HCT116 (cell line): ENCODE measurements around the gene BLTP3B. TPM values are rescaled to one million over a fixed set of nuclear protein-coding genes. Genes with fewer than 3 reads are reported as not detected.

Source experiments
- ATAC-seq: fragments of 200-7000 bp; cut with Tn5 transposase; 2 replicates; pipeline ENCODE4 v1.9.1; 2020; ENCODE audit warnings: mild to moderate bottlenecking, moderate library complexity
- BruUV-seq: library from RNA; stranded (reverse); fragments of 400-500 nt; replicated peaks from 2 replicates; lab custom pipeline; 2021; lab: Mats Ljungman, UMichigan
- CTCF ChIA-PET: fragments of 300-600 bp; sonication (Branson Sonifier 250); formaldehyde crosslinking; loops from one replicate; lab custom pipeline; 2021; ENCODE audit warnings: antibody characterized with exemption; lab: Charles Lee
- POLR2A ChIA-PET: fragments of 300-600, 350-600 bp; sonication (Branson Sonifier 250); formaldehyde crosslinking; loops from one replicate; lab custom pipeline; 2021; ENCODE audit warnings: antibody characterized with exemption; lab: Charles Lee
- RAD21 ChIA-PET, 2 experiments: fragments of 300-600 bp; sonication (Branson Sonifier 250); formaldehyde crosslinking; loops; one replicate each; lab custom pipeline; 2023; ENCODE audit warnings: low total read pairs in 2 of 2; ENCODE audit not compliant: uncharacterized antibody in 2 of 2, unreplicated experiment in 2 of 2, low non-redundant PET in 1 of 2; lab: Charles Lee
- DNase-seq: peaks from one replicate; pipeline ENCODE4 v3.0.0-alpha.2; 2010; ENCODE audit warnings: low read depth, low spot score
- H2AFZ ChIP-seq: fragments of 200-600 bp; shearing (Covaris generic), sonication (generic); 2 replicates; pipeline ENCODE4 v1.6.1; 2017; ENCODE audit warnings: low read depth, mixed run types, mixed read lengths, antibody characterized with exemption, low read length; ENCODE audit not compliant: poor library complexity, severe bottlenecking
- H3K27ac ChIP-seq: 2 replicates; pipeline ENCODE4 v1.5.1; 2012; ENCODE audit warnings: low read depth, low read length
- H3K27me3 ChIP-seq: fragments of 200-600 bp; sonication (generic); 2 replicates; pipeline ENCODE4 v1.6.1; 2016; ENCODE audit warnings: mixed run types, low read length, mixed read lengths; ENCODE audit not compliant: insufficient read depth
- H3K36me3 ChIP-seq, 2 experiments: fragments of 200-500 bp in 1 of 2; fragments of 200-600 bp in 1 of 2; sonication (Bioruptor generic) in 1 of 2; sonication (generic) in 1 of 2; 2 replicates each; pipeline versions ENCODE4 v1.5.1 to v1.6.1; 2014 to 2016; ENCODE audit warnings: low read length in 2 of 2, inconsistent platforms in 1 of 2, mixed read lengths in 1 of 2, mixed run types in 1 of 2; ENCODE audit not compliant: insufficient read depth in 2 of 2, control insufficient read depth in 1 of 2
- H3K4me1 ChIP-seq, 2 experiments: fragments of 200-600 bp in 1 of 2; sonication (generic) in 1 of 2; 2 replicates each; pipeline versions ENCODE4 v1.5.1 to v1.6.1; 2012 to 2017; ENCODE audit warnings: low read length in 2 of 2, inconsistent platforms in 1 of 2, mild to moderate bottlenecking in 1 of 2, mixed read lengths in 1 of 2, mixed run types in 1 of 2, moderate library complexity in 1 of 2; ENCODE audit not compliant: insufficient read depth in 2 of 2, control insufficient read depth in 1 of 2
- H3K4me2 ChIP-seq: fragments of 200-600 bp; sonication (generic); 2 replicates; pipeline ENCODE4 v1.6.1; 2017; ENCODE audit warnings: mixed run types, low read length, mixed read lengths
- H3K4me3 ChIP-seq, 2 experiments: fragments of 200-600 bp in 1 of 2; sonication (generic) in 1 of 2; replicated peaks in 1 of 2; 2 replicates each; pipeline ENCODE4 v1.5.1; 2011 to 2016; ENCODE audit warnings: low read length in 2 of 2, control low read depth in 1 of 2, low read depth in 1 of 2, mild to moderate bottlenecking in 1 of 2, mixed read lengths in 1 of 2, mixed run types in 1 of 2
- H3K79me2 ChIP-seq: fragments of 200-600 bp; sonication (generic); 2 replicates; pipeline ENCODE4 v1.6.1; 2017; ENCODE audit warnings: mild to moderate bottlenecking, mixed run types, low read length, moderate library complexity, mixed read lengths; ENCODE audit not compliant: insufficient read depth
- H3K9ac ChIP-seq: fragments of 200-600 bp; sonication (generic); 2 replicates; pipeline ENCODE4 v1.6.1; 2016; ENCODE audit warnings: low read length, mixed read lengths
- H3K9me2 ChIP-seq: fragments of 200-600 bp; sonication (generic), shearing (Covaris generic); 2 replicates; pipeline ENCODE4 v1.6.1; 2017; ENCODE audit warnings: mixed run types, mild to moderate bottlenecking, moderate library complexity; ENCODE audit not compliant: insufficient read depth
- H3K9me3 ChIP-seq, 2 experiments: fragments of 200-500 bp in 1 of 2; fragments of 200-600 bp in 1 of 2; sonication (Bioruptor generic) in 1 of 2; sonication (generic) in 1 of 2; 2 replicates each; pipeline ENCODE4 v1.6.1; 2014 to 2017; ENCODE audit warnings: low read length in 2 of 2, mixed read lengths in 2 of 2, inconsistent platforms in 1 of 2, low read depth in 1 of 2, mild to moderate bottlenecking in 1 of 2, mixed run types in 1 of 2, moderate library complexity in 1 of 2; ENCODE audit not compliant: control insufficient read depth in 1 of 2, insufficient read depth in 1 of 2
- H4K20me1 ChIP-seq: fragments of 200-600 bp; sonication (generic), shearing (Covaris generic); 2 replicates; pipeline ENCODE4 v1.6.1; 2017; ENCODE audit warnings: mixed run types, mild to moderate bottlenecking, moderate library complexity; ENCODE audit not compliant: insufficient read depth
- CEBPB ChIP-seq: IDR thresholded peaks from 2 replicates; pipeline ENCODE4 v1.6.1; 2012; ENCODE audit warnings: low read depth
- EGR1 ChIP-seq: IDR thresholded peaks from 2 replicates; pipeline ENCODE4 v1.6.1; 2012; ENCODE audit warnings: low read depth
- ELF1 ChIP-seq: IDR thresholded peaks from 2 replicates; pipeline ENCODE4 v1.6.1; 2012; ENCODE audit warnings: low read depth, borderline replicate concordance
- EZH2 ChIP-seq: fragments of 200-600 bp; sonication (generic); IDR thresholded peaks from 2 replicates; pipeline ENCODE4 v1.6.1; 2017; ENCODE audit warnings: antibody characterized with exemption, mixed run types
- EZH2phosphoT487 ChIP-seq: fragments of 200-600 bp; IDR thresholded peaks from 2 replicates; pipeline ENCODE4 v1.6.1; 2018; ENCODE audit warnings: antibody characterized with exemption, borderline replicate concordance
- FOSL1 ChIP-seq: IDR thresholded peaks from 2 replicates; pipeline ENCODE4 v1.6.1; 2012; ENCODE audit warnings: low read depth
- JUND ChIP-seq: IDR thresholded peaks from 2 replicates; pipeline ENCODE4 v1.6.1; 2012
- POLR2AphosphoS5 ChIP-seq: IDR thresholded peaks from 2 replicates; pipeline ENCODE4 v1.6.1; 2011; ENCODE audit warnings: mild to moderate bottlenecking, low read depth, low read length, moderate library complexity
- RAD21 ChIP-seq: IDR thresholded peaks from 2 replicates; pipeline ENCODE4 v1.6.1; 2012; ENCODE audit warnings: low read depth, mild to moderate bottlenecking
- SIN3A ChIP-seq: IDR thresholded peaks from 2 replicates; pipeline ENCODE4 v1.6.1; 2012; ENCODE audit warnings: low read depth
- SP1 ChIP-seq: IDR thresholded peaks from 2 replicates; pipeline ENCODE4 v1.6.1; 2012; ENCODE audit warnings: low read depth
- SRF ChIP-seq: IDR thresholded peaks from 2 replicates; pipeline ENCODE4 v1.6.1; 2012; ENCODE audit warnings: low read depth
- TCF7L2 ChIP-seq: IDR thresholded peaks from 2 replicates; pipeline ENCODE4 v1.7.0; 2011; ENCODE audit warnings: borderline replicate concordance, inconsistent platforms; ENCODE audit not compliant: insufficient read depth, insufficient read length; ENCODE audit errors: extremely low read depth
- YY1 ChIP-seq: IDR thresholded peaks from 2 replicates; pipeline ENCODE4 v1.6.1; 2011; ENCODE audit warnings: low read length, low read depth, moderate library complexity, mild to moderate bottlenecking; ENCODE audit not compliant: insufficient replicate concordance; ENCODE audit errors: extremely low read depth
- ZFX ChIP-seq: fragments of 450-650 bp; IDR thresholded peaks from 2 replicates; pipeline ENCODE4 v1.6.1; 2017
- ZNF274 ChIP-seq: fragments of 200-500 bp; sonication (Bioruptor generic); IDR thresholded peaks from 2 replicates; pipeline ENCODE4 v1.6.1; 2014; ENCODE audit warnings: mild to moderate bottlenecking, low read depth, low read length, inconsistent platforms
- intact Hi-C: fragments of 100-400 bp; cut with micrococcal nuclease; formaldehyde crosslinking; loops from 2 replicates; pipeline ENCODE4 v1.10.0; 2022
- total RNA-seq: library from RNA; stranded (reverse); gene quantifications from one replicate; pipeline ENCODE4 v1.2.1, GENCODE V29; 2021; ENCODE audit not compliant: unreplicated experiment
- TF ChIP-seq, protein P1 (sequence below), 3 experiments: fragments of 200-600 bp in 1 of 3; sonication (generic) in 1 of 3; IDR thresholded peaks in 2 of 3; conservative IDR thresholded peaks in 1 of 3; 2 replicates each; pipeline ENCODE4 v1.5.1; 2012 to 2017; ENCODE audit warnings: low read depth in 2 of 3, low read length in 2 of 3, antibody characterized with exemption in 1 of 3, borderline replicate concordance in 1 of 3, control low read depth in 1 of 3, mild to moderate bottlenecking in 1 of 3, mixed read lengths in 1 of 3, mixed run types in 1 of 3, moderate library complexity in 1 of 3; ENCODE audit not compliant: insufficient read depth in 1 of 3
- TF ChIP-seq, protein P2 (sequence below): IDR thresholded peaks from 2 replicates; pipeline ENCODE4 v1.6.1; 2012
- TF ChIP-seq, protein P3 (sequence below): IDR thresholded peaks from 2 replicates; pipeline ENCODE4 v1.6.1; 2012; ENCODE audit warnings: low read depth
- TF ChIP-seq, protein P4 (sequence below): IDR thresholded peaks from 2 replicates; pipeline ENCODE4 v1.6.1; 2011; ENCODE audit warnings: mild to moderate bottlenecking, low read length, moderate library complexity; ENCODE audit not compliant: insufficient replicate concordance; ENCODE audit errors: extremely low read depth

Gene BLTP3B
- total RNA-seq, 1 experiment from 2014 or later, result 24.5 TPM

DNA sequence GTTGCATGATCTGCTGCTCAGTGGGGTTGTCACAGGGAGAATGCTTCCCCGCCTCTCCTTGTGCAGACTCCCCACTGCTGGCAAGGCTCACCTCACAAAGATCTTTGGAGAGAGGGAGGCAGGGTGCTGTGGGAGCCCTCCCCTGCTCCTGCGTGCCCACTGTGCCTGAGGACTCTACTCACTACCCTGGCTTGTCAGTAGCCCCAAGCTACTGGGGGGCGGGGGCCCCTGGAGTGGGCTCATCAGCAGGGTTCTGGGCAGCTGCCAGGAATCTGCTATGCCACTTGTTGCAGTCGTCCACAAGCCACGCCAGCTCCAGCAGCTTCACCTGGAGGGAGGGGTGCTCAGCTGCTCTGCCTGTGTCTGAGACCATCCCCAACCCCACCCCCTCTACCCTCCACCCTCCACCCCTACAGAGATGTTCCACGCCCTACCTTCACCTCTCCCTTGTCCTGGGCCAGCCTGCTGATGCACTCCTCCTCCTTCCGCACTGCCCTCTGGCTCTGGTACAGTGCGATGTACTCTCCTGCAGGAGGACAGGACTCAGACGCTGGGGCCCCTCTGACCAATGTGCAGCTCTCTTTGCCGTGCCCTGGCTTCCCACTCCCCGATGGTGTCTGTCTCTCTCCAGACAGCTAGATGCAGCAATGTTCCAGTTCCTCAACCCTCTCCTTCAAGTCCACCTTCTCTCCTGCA, 14.2 kb upstream of the BLTP3B start:
- Histone ChIP-seq H3K4me2 (no peak overlapping the region), H3K9me3 (no peaks in the 10 kb centered on the region), H3K9me2 (no peaks in the 10 kb centered on the region), H4K20me1 (no peaks in the 10 kb centered on the region), H2AFZ (no peak overlapping the region), H3K27me3 (no peaks in the 10 kb centered on the region), H3K4me1 (no peaks in the 10 kb centered on the region)
- no TSS peak for BruUV-seq
- ChIA-PET RAD21 (no interaction called here), CTCF (no interaction called here)
- TF ChIP-seq ZFX (no peak), SP1 (no peak), YY1 (no peak), EGR1 (no peak), EZH2 (no peak), ELF1 (no peak), JUND (no peak), TCF7L2 (no peak), SIN3A (no peak), EZH2phosphoT487 (no peak), CEBPB (no peak), ZNF274 (no peak), RAD21 (no peak), FOSL1 (no peak), POLR2AphosphoS5 (no peak), SRF (no peak)
- TF ChIP-seq, protein P1, sequence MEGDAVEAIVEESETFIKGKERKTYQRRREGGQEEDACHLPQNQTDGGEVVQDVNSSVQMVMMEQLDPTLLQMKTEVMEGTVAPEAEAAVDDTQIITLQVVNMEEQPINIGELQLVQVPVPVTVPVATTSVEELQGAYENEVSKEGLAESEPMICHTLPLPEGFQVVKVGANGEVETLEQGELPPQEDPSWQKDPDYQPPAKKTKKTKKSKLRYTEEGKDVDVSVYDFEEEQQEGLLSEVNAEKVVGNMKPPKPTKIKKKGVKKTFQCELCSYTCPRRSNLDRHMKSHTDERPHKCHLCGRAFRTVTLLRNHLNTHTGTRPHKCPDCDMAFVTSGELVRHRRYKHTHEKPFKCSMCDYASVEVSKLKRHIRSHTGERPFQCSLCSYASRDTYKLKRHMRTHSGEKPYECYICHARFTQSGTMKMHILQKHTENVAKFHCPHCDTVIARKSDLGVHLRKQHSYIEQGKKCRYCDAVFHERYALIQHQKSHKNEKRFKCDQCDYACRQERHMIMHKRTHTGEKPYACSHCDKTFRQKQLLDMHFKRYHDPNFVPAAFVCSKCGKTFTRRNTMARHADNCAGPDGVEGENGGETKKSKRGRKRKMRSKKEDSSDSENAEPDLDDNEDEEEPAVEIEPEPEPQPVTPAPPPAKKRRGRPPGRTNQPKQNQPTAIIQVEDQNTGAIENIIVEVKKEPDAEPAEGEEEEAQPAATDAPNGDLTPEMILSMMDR (IDR thresholded peaks at IDR 0.05 in 2 of 3, conservative IDR thresholded peaks at IDR 0.05 in 1 of 3; ENCODE audit: borderline replicate concordance in 1 of 3, insufficient read depth in 1 of 3, low read depth in 2 of 3, low read length in 2 of 3), result no peak
- TF ChIP-seq, protein P2, sequence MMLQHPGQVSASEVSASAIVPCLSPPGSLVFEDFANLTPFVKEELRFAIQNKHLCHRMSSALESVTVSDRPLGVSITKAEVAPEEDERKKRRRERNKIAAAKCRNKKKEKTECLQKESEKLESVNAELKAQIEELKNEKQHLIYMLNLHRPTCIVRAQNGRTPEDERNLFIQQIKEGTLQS, result no peak
- TF ChIP-seq, protein P3, sequence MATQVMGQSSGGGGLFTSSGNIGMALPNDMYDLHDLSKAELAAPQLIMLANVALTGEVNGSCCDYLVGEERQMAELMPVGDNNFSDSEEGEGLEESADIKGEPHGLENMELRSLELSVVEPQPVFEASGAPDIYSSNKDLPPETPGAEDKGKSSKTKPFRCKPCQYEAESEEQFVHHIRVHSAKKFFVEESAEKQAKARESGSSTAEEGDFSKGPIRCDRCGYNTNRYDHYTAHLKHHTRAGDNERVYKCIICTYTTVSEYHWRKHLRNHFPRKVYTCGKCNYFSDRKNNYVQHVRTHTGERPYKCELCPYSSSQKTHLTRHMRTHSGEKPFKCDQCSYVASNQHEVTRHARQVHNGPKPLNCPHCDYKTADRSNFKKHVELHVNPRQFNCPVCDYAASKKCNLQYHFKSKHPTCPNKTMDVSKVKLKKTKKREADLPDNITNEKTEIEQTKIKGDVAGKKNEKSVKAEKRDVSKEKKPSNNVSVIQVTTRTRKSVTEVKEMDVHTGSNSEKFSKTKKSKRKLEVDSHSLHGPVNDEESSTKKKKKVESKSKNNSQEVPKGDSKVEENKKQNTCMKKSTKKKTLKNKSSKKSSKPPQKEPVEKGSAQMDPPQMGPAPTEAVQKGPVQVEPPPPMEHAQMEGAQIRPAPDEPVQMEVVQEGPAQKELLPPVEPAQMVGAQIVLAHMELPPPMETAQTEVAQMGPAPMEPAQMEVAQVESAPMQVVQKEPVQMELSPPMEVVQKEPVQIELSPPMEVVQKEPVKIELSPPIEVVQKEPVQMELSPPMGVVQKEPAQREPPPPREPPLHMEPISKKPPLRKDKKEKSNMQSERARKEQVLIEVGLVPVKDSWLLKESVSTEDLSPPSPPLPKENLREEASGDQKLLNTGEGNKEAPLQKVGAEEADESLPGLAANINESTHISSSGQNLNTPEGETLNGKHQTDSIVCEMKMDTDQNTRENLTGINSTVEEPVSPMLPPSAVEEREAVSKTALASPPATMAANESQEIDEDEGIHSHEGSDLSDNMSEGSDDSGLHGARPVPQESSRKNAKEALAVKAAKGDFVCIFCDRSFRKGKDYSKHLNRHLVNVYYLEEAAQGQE, result no peak
- TF ChIP-seq, protein P4, sequence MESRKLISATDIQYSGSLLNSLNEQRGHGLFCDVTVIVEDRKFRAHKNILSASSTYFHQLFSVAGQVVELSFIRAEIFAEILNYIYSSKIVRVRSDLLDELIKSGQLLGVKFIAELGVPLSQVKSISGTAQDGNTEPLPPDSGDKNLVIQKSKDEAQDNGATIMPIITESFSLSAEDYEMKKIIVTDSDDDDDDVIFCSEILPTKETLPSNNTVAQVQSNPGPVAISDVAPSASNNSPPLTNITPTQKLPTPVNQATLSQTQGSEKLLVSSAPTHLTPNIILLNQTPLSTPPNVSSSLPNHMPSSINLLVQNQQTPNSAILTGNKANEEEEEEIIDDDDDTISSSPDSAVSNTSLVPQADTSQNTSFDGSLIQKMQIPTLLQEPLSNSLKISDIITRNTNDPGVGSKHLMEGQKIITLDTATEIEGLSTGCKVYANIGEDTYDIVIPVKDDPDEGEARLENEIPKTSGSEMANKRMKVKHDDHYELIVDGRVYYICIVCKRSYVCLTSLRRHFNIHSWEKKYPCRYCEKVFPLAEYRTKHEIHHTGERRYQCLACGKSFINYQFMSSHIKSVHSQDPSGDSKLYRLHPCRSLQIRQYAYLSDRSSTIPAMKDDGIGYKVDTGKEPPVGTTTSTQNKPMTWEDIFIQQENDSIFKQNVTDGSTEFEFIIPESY, result no peak
- TF ChIP-seq, all 23 proteins: peak for 0
- ATAC-seq (no peak), DNase-seq (no peak)
- Histone ChIP-seq H3K27ac (no peak overlapping the region), H3K36me3 (no peaks in the 10 kb centered on the region), H3K79me2 (no peaks in the 10 kb centered on the region), H3K4me3 (no peak overlapping the region), H3K9ac (no peak overlapping the region)
- POLR2A ChIA-PET, result no interaction called here
- intact Hi-C loops, result no loop called here
